ENCODE measurements around the gene TMUB1.
A peak's percentile ranks its signal among the peaks of the same experiment; 100 is the strongest.
"Not testable (repeated sequence)": the region's sequence is repeated elsewhere in the genome, so short reads cannot be mapped to it uniquely, and the experiment has no call there.

The TMUB1 gene

DNA sequence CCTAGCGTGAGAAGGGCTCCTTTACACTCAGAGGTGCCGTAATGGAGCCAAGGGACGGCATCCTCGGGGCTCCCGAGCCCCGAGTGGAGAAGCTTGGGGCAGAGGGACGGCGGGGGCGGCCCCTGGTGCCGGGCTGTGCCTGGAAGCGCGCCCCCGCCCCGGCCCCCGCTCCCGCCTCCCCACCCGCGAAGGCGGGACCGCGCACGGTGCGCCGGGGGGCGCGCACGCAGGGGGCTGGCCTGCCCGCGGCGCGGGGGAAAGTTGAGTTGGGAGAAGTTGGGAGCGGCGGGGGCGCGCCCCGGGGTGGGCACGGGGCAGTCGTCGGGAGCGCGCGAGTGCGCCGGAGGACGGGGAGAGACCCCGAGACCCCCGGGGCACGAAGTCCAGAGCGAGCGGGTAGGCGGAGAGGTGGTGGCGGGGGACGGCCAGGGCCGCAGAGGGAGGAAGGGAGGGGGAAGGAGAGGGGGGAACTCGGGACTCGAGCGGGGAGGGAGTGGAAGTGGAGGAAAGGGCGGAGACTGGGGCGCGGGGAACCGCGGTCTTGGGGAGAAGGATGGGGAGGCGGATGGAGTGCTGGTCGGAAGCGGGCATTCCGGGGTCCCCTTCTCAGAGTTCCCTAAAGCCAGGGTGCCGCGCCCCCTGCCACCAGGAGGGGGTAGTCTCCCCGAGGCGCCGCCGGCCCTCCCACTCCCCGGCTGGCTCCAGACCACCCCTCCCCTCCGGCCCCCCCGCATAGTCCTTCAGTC is 23.8 kb downstream of the TMUB1 start, which contains the start of gene SLC4A2:
Gene SLC4A2 (plus strand): TSS at position 223 of the 746 bp plus-strand sequence. CDS start 2,399 bp downstream, outside the sequence.
- no peak for DNase-seq (ENCODE audit: low read depth)
- H3K4me3 ChIP-seq (ENCODE audit: low read depth, low read length) = peak within 1 kb of the TSS; percentile 84

DNA sequence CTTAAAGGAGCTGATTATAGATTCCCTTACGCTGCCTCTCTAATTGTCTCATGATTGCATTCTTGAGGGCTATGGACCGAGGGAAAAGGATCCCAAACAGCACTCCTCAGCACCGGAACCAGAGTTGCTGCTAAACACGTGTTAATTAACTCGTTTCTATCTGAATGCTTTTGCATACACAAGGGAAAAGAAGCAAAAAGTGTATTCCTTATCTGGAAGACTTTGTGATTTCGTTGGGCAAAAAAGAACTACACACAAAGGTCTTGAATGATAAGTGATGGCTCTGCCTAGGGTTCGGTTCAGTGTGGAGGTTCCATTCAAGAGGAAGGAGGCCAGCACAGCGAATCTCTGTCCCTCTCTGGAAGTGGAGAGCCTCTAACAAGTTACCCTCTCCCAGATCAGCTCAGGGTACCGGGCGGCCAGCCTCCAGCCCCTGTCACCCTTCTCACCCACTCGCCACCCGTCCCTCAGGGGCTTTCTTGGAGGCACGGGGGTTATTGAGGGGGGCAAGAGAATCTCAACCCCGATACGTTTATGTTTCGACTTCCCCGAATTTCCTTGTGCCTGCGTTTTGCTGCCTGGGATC is 24.4 kb downstream of the TMUB1 start:
- peak overlapping the region; percentile 84 for H3K4me3 ChIP-seq (ENCODE audit: low read depth, low read length)
- no peak for DNase-seq (ENCODE audit: low read depth)

DNA sequence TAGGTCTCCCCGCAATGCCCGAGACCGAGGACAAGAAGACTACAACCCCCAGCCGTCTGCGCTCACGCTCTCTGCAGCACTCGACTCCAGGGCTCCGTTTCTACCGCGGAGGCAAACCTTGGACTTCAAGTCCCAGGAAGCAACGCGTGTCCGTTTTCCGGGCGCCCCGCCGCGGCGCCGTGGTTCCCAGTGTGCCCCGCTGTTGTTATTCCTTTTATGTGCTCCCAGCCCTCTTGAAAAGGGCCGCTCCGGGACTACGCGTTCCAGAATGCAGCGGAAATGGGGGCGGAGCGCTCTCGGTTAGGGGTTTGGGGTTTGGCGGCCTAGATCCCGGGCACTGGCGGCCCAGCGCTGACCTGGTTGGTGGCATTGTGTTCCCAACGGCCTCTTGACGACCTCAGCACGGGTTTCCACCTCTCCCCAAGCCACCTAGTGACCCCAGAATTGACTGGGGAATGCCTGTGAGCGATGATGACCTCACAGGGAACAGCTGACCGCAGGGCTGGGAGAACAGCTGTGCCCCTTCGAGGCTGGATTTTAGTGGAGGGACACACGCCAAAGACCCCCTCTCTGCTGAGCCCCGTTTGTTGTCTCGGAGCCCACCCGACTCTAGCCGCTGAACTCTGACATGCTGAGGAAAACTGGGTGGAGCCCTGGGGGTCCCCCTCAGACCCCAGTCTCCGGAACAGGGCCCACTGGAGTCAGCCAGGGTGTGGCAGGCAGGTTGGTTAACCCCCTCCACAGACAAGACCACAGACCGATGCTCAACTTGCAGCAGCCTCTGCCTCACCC is 25.1 kb downstream of the TMUB1 start:
- H3K4me3 ChIP-seq (ENCODE audit: low read depth, low read length) = peak overlapping the region; percentile 84
- DNase-seq (ENCODE audit: low read depth) = peak; percentile 98

DNA sequence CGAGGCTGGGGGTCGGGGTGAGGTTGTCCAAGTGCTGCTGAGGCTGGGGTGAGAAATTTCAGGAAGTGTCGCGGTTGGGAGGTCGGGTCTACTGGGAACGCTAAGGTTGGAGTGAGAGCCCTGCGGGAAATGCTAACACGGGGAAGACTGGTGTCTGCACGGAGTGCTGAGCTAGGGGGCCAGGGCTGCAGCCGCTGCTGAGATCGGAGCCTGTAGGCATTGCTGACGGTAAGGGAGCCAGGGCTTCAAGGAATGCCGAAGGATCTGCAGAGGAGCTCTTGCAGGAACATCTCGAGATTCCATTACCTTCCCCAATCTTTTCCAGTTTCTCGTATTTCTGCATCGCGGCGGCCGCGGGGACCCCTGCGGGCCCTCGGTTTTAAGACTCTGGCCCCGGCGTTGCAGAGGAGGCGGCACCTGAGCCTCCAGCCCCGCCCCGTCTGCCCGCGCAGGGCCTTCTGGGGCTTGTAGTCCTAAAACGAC is 25.7 kb downstream of the TMUB1 start, which contains the start of gene CDK5:
Gene CDK5 (minus strand): TSS at position 392 of the 483 bp plus-strand sequence. CDS start 49 bp downstream, at position 343.
- H3K4me3 ChIP-seq (ENCODE audit: low read depth, low read length) = peak within 1 kb of the TSS; percentile 84
- no peak for DNase-seq (ENCODE audit: low read depth)

DNA sequence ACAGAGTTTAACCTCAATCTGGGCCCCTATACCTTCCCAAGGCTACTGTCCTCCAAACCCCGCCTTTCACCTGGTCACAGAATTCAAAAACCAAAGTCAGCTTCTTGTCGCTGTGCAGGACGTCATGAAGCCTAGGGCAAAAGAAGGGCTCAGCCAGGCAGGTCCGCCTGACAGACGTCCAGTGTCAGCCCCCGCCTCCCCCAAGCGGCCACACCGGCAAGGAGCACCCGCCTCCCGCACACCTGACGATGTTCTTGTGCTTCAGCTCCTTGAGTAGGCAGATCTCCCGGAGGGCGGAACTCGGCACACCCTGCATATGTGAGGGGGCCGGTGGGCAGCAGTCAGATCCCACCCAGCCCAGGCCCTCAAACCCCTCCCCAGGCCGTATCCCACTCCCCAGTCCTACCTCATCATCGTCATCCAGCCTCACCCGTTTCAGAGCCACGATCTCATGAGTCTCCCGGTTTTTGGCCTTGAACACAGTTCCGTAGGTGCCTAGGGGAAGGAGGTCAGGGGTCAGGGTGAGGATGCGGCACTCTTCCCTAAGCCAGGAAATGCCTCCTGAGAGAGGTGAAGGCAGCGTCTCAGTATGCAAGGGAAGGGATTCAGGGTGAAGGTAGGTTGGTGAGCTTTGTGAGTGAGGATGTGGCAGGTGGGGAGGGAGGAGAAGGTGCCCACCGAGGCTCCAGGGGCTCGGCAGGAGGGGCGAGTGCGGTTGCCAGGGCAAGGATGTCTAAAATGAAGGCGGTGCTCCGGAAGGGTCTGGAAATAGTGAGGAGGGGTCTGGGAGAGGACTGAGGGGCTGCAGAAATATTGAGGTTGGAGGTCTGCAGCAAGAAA is 26.4 kb downstream of the TMUB1 start:
- H3K4me3 ChIP-seq (ENCODE audit: low read depth, low read length) = peak overlapping the region; percentile 84
- DNase-seq (ENCODE audit: low read depth) = no peak

DNA sequence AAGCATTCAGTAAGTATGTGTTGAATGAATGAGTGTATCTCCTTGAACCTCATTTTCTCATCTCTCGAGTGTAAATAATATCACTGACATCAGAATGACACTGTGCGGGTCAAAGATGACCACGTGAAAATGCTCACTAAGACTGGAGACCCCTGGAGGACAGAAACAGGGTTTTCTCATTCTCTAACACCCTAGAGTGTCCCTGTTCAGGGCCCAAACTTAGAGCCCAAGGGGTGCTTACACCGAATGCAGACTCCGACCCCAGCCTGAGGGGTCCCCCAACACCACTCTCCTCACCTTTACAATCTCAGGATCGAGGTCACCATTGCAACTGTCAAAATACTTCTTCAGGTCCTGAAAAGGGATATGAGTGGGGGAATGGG is 27.0 kb downstream of the TMUB1 start:
- no peak overlapping the region for H3K4me3 ChIP-seq (ENCODE audit: low read depth, low read length)
- no peak for DNase-seq (ENCODE audit: low read depth)

DNA sequence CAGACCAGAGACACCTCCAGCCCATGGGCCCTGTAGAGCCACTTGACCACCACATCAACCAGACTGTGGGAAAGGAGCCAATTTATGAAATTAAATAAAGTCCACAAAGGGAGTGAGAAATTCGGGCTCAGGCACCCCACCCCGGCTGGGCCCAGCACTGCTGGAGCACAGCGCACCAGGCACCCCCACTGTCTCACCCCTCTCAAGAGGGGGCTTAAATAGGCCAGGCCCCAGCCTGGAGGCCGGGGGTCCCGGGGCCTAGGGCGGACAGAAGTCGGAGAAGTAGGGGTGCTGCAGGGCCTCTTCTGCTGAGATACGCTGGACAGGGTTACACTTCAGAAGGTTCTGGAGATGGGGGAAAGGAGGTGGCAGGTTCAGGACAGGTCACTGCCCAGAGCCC is 29.5 kb downstream of the TMUB1 start:
- DNase-seq (ENCODE audit: low read depth) = no peak
- no peak overlapping the region for H3K4me3 ChIP-seq (ENCODE audit: low read depth, low read length)

DNA sequence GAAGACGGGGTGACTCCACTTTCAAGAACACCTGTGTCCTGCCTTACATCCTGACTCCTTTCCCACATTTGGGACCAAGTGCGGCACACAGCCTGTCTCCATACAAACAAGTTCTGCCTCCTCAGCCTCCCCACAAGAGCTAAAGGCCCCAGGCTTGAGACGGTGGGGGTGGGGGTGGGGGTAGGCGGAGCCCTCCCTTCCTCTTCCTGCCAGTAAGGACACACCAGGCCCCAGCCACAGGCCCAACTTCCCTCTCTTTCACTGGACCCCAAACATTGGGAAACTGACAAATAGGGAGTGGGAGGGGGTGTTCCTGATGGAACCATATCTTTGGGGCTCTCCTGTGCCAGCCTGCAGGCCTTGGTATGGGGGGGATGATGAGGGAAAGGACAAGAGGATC is 30.2 kb downstream of the TMUB1 start:
- H3K4me3 ChIP-seq (ENCODE audit: low read depth, low read length) = no peak overlapping the region
- no peak for DNase-seq (ENCODE audit: low read depth)

DNA sequence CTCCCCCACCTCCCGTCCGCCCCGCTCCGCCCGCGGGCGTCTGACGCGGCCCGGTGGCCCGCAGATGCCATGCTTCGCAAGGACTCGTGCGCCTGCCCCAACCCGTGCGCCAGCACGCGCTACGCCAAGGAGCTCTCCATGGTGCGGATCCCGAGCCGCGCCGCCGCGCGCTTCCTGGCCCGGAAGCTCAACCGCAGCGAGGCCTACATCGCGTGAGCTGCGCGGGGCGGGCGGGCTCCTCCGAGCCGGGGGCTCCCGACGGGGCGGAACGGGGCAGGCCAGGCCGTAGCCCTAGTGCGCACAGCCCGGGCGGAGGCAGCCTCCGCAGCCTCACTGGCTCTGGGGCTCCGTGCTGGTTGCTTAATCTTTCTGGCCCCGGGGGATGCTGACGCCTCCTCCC is 32.2 kb downstream of the TMUB1 start:
- H3K4me3 ChIP-seq (ENCODE audit: low read depth, low read length) = peak overlapping the region; percentile 22

DNA sequence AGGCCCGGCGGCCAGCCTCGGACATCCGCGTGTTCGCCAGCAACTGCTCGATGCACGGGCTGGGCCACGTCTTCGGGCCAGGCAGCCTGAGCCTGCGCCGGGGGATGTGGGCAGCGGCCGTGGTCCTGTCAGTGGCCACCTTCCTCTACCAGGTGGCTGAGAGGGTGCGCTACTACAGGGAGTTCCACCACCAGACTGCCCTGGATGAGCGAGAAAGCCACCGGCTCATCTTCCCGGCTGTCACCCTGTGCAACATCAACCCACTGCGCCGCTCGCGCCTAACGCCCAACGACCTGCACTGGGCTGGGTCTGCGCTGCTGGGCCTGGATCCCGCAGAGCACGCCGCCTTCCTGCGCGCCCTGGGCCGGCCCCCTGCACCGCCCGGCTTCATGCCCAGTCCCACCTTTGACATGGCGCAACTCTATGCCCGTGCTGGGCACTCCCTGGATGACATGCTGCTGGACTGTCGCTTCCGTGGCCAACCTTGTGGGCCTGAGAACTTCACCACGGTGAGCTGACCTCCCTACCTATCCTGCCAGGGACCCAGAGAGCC is 34.3 kb downstream of the TMUB1 start:
- no peak overlapping the region for H3K4me3 ChIP-seq (ENCODE audit: low read depth, low read length)
- DNase-seq (ENCODE audit: low read depth) = no peak

More for the DNA sequence above, 32.2 kb downstream of the TMUB1 start:
- DNase-seq (ENCODE audit: low read depth) = no peak

DNA sequence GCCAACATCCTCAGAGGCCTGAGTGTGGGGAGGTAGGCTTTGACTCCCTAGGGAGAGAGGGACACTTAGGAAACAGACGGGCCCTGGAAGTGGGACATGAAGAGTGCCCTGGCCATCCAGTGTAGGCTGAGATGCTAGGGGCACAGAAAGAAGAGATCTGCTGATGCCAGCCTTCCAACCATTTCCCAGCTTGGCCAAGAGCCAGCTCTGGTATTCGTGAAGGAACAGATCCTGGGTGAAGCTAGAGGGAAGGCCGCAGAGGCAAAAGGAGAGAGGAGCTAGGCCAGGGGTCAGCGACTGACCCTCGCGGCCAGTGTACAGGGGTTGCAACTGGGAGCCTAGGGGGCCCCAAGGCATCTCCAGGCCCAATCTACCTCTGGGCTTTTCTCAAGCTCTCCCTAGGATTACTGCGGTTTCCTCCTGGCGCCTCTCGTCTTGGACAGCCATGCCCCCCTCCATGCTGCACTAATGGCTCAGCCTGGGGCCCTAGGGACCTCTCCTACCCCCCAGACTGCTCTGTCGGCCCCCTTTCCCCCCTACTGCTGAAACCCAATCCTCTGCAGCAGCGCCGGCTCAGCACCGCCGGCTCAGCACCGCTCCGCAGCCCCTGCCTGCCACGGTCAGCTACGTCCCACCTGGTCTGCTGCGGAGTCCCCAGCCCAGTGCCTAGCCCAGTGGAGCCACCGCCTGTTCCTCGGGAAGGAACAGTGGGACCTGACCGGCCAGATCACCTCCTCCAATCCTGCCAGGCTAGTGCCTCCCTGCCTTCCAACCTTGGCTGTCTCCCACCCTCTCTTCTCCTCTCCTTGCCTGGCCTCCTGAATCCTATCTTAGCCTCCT is 35.1 kb downstream of the TMUB1 start, which contains the start of gene ASIC3:
Gene ASIC3 (plus strand): TSS at position 556 of the 840 bp plus-strand sequence. CDS start 355 bp downstream, outside the sequence.
- no peak within 1 kb of the TSS for H3K4me3 ChIP-seq (ENCODE audit: low read depth, low read length)
- DNase-seq (ENCODE audit: low read depth) = no peak

DNA sequence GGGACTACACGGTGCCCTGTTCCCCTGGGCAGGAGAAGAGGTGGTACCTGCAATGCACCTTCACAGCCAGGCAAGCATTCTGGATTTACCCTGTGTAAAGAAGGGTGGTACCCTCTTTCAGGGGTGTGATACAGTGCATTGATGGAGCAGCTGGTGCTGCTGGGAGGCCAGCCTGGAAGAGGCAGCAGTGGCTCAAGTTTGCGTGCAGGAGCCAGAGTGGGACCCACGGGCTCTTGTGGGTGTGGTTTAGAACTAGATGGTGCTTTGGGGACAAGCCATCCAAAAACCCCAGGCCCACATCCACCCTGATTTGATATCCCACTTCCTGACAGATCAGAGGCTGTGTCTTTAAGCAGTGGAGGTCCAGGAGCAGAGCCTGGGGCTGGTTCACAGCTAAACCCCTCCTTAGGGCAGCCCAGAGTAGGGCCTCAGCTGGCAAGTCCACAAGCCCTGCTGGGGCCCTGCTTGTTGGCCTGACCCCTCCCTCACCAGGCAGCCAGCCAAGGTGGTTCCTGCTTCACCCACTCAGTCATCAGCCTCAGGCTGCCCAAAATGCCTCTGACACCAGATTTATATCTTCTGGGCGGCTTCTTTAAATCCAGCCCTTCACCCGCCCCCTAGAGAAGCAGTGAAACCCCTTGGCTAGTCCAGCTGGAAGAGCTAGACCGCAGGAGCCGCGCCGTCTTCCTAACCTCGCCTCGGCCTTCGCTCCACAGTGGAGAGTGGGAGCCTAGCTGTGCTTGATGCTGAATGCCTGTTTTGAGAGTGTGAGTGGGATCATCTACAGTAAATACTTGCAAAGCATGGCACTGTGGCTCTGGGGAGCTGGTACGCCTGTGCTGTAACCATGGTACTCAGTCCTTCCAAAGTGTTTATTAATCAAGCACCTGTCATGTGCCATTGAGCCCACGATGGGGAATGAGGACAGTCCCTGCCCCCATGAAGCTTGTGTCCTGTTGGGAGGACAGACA is 36.4 kb downstream of the TMUB1 start:
- no peak overlapping the region for H3K4me3 ChIP-seq (ENCODE audit: low read depth, low read length)
- peak; percentile 49 for DNase-seq (ENCODE audit: low read depth)

DNA sequence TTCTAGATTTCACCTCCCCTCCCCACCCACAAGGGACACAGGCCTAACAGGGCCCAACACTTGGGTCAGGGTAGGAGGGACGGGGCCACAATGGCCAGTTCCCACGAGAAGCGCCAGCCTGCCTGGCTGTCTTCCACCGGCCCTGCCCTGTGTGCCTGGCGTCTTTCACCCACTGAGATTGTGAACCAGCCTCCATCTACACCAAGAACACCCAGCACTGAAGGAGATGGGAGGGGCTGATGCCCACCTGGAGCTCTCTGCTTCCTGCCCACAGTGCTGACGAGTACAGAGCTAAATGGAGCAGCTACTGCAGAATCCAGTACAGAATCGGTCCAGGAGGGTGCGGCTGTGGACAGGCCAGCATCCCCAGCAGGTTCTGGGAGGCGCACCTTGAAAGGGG is 37.3 kb downstream of the TMUB1 start:
- DNase-seq (ENCODE audit: low read depth) = no peak
- H3K4me3 ChIP-seq (ENCODE audit: low read depth, low read length) = no peak overlapping the region

DNA sequence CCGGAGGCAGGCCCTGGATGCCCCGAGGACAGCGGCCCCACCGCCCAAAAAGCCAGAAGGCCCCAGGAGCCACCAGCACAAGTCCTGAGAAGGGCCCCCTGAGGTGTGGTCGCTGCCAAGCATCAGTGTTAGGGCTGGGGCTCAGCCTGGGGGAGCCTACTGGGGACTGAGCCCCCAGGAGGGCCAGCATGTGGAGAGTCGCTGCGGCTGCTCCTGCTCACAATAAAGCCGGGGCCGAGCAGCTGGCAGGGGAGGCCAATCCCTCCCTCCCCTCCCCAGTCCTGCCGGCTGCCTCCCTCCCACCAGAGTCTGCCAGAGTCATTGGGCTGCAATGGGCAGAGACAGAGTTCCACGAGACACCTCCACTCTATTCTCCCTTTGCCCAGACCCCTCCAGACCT is 38.0 kb downstream of the TMUB1 start:
- H3K4me3 ChIP-seq (ENCODE audit: low read depth, low read length) = no peak overlapping the region
- no peak for DNase-seq (ENCODE audit: low read depth)

DNA sequence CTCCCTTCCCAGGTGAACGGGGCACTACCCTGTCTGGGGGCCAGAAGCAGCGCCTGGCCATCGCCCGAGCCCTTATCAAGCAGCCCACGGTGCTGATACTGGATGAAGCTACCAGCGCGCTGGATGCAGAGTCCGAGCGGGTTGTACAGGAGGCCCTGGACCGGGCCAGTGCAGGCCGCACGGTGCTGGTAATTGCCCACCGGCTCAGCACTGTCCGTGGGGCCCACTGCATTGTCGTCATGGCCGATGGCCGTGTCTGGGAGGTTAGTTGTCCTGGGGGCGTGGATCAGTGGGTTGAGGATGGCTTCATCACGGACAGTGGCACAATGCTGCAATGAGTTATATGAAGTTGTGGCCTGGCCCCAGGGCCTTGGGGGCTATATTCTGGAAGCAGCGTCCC is 39.3 kb downstream of the TMUB1 start:
- no peak overlapping the region for H3K4me3 ChIP-seq (ENCODE audit: low read depth, low read length)
- no peak for DNase-seq (ENCODE audit: low read depth)

DNA sequence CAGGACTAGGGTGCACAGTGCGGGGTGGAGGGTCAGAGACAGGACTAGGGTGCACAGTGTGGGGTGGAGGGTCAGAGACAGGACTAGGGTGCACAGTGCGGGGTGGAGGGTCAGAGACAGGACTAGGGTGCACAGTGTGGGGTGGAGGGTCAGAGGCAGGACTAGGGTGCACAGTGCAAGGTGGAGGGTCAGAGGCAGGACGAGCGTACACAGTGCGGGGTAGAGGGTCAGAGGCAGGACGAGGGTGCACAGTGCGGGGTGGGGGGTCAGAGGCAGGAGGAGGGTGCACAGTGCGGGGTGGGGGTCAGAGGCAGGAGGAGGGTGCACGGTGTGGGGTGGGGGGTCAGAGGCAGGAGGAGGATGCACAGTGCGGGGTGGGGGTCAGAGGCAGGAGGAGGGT is 39.8 kb downstream of the TMUB1 start:
- not testable (repeated sequence) for H3K4me3 ChIP-seq (ENCODE audit: low read depth, low read length); DNase-seq (ENCODE audit: low read depth)
